GM23248 (cell line): Measurements from ENCODE around the gene KCNA5.

Experiments used
- EZH2 ChIP-seq: fragments of 200-600 bp; sonication (generic); IDR thresholded peaks from 2 replicates; pipeline ENCODE4 v1.6.1; 2018; ENCODE audit warnings: antibody characterized with exemption, mild to moderate bottlenecking; ENCODE audit not compliant: insufficient read depth, poor library complexity, severe bottlenecking
- EZH2phosphoT487 ChIP-seq: fragments of 200-600 bp; sonication (generic); IDR thresholded peaks from 2 replicates; pipeline ENCODE4 v1.6.1; 2018; ENCODE audit warnings: antibody characterized with exemption, moderate library complexity, mild to moderate bottlenecking, low read depth; ENCODE audit not compliant: insufficient read depth

DNA sequence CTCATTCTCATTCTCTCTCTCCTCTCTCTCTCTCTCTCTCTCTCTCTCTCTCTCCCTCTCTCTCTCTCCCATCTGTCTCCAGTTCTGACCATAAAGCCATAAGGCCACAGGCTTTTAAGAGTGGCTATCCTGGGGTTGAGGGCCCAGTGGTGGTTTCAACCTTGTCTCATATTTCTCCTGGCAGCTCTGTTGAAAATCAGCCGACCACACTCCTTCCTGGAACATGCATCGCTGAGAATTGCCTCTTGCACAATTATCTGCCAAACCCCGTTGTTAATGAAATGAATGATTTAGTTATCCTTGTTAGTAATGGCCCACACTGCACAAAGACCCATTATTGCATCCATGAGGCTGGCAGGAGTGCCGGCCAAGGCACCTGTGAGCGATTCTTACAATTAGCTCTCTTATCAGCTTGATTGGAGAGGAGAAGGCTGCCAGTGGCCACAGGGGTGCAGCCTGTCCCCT, 30.4 kb upstream of the KCNA5 start:
- TF ChIP-seq EZH2 = no peak
- no peak for TF ChIP-seq EZH2phosphoT487
